H1 (cell line): ENCODE data around the gene LMNTD2. TPM values are rescaled to one million over a fixed set of nuclear protein-coding genes. Genes with fewer than 3 reads are reported as not detected.
A peak's percentile ranks its signal among the peaks of the same experiment; 100 is the strongest.

ENCODE experiments used
- BACH1 ChIP-seq: IDR thresholded peaks from 2 replicates; pipeline ENCODE4 v1.6.1; 2012; ENCODE audit warnings: low read length, improper control_type of control experiment
- KDM1A ChIP-seq: fragments of 200-600, 300-600 bp; sonication (generic); IDR thresholded peaks from 2 replicates; pipeline ENCODE4 v1.7.1; 2016; ENCODE audit warnings: mild to moderate bottlenecking, low read length, borderline replicate concordance
- KDM4A ChIP-seq: IDR thresholded peaks from one replicate; pipeline ENCODE4 v1.7.1; 2012; ENCODE audit warnings: low read depth, mild to moderate bottlenecking, moderate library complexity, low read length, inconsistent platforms; ENCODE audit not compliant: severe bottlenecking
- PHF8 ChIP-seq: fragments of 200-600 bp; sonication (generic); conservative IDR thresholded peaks from 2 replicates; pipeline ENCODE4 v1.7.1; 2012; ENCODE audit warnings: low read depth, mild to moderate bottlenecking, inconsistent platforms, low read length, moderate library complexity
- polyA plus RNA-seq, 7 experiments: library from polyadenylated mRNA; depleted of rRNA in 3 of 7; stranded (reverse) in 5 of 7; unstranded in 2 of 7; fragments of >200 nt in 5 of 7; fragments of 200-250 nt in 2 of 7; gene quantifications; 1 replicate in 5 of 7; 2 replicates in 1 of 7; 4 replicates in 1 of 7; pipeline versions ENCODE4 v1.2.1 to v1.2.3, GENCODE V29; 2011 to 2013; ENCODE audit warnings: missing spikeins in 2 of 7, mixed read lengths in 2 of 7
- total RNA-seq: library from RNA; stranded (reverse); fragmentation: NEBNext Ultra II Directional; extraction: Animal tissue kit (Norgen Biotek cat#: 25700); gene quantifications from 2 replicates; pipeline ENCODE4 v1.2.1, GENCODE V29; 2021

The LMNTD2 gene
- total and polyA plus RNA-seq, 2 of the 8 experiments (the other 6 are each of a cell fraction or from before 2014, with no cell fraction given) = 1.6 to 3.1 TPM

GRCh38 chr11:568306-569157 lies 8.0 kb upstream of the LMNTD2 start (continued):
- TF ChIP-seq KDM1A (no peak), KDM4A (peak; percentile 68), PHF8 (peak; percentile 59), BACH1 (peak; percentile 77)
